ENCODE measurements around the gene JMJD6. TPM values are rescaled to one million over a fixed set of nuclear protein-coding genes. Genes with fewer than 3 reads are reported as not detected.
A peak's percentile ranks its signal among the peaks of the same experiment; 100 is the strongest.

Gene JMJD6
- total RNA-seq, 1 experiment from 2014 or later: 36.2 TPM

DNA sequence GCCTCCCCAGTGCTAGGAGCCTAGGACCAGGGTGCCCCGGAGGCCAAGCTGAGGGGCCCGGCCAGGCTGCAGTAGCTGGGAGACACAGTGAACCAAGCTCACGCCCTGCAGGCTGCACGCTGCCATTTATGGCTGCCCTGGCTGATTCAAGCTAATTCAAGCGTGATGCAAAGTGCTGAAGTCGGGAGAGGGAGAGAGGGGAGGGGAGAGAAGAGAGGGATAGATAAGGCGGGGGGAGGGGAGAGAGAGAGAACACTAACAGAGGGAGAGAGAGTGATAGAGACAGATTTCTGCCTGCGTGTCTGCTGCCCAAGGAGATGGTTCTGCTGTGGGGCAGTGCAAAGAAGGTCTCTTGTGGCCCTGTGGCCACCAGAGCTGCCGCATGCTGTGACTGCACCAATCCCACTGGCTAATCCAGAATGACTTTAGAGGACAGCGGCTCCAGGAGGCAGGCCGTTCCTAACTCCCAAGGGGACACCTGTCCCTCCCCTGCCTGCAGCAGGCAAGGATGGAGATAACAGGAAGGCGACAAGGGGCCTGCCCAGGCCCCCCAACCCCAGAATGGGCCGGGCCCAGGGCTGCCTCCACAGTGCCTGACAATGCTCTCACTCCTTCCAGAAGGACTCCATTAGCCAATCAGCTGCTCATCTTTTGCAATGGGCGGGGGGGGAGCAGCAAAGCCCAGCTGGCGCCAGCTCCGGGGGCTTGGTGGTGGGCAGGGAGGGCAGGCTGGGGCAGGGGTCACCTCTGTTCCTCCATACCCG, 28.5 kb downstream of the JMJD6 start:
- DNase-seq (ENCODE audit: low read depth): peak; percentile 74

DNA sequence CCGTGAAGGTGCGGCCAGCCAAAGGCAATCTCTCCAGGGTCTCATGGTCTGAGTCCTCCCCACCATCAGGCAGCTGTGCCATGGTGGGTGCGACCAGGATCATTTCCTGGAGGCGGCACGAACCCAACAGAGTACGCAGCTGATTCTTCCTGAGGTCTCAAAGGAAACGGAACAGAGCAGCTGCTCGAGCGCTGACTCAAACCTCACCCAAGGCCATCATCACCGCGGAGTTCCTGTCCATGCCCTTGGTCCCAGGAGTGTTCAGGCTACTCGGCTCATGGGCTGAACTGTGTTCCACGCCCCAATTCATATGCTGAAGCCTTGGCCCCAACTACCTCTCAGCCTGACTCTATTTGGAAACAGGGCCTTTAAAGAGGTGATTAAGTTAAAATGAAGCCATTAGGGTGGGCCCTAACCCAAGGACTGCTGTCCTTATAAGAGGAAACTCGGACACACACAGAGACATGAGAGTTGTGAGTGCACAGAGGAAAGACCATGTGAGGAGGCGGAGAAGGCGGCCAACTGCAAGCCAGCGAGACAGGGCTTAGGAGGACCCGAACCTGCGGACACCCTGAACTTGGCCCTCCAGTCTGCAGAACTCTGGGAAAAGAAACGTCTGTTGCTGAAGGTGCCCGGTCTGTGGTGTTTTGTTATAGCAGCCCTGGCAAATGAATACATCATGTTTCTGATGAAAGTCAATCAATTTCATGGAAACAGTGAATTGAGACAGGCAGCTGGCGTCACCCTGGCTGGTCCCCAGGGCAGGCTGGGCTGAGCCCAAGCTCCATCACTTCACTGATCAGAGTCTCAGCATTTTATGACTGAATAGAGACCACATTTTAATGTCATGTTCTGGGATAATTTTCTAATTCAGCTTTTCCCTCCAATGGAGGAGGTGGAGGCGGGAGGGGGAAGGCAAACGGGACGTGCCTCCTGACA, 29.4 kb downstream of the JMJD6 start:
- peak; percentile 88 for DNase-seq (ENCODE audit: low read depth)

DNA sequence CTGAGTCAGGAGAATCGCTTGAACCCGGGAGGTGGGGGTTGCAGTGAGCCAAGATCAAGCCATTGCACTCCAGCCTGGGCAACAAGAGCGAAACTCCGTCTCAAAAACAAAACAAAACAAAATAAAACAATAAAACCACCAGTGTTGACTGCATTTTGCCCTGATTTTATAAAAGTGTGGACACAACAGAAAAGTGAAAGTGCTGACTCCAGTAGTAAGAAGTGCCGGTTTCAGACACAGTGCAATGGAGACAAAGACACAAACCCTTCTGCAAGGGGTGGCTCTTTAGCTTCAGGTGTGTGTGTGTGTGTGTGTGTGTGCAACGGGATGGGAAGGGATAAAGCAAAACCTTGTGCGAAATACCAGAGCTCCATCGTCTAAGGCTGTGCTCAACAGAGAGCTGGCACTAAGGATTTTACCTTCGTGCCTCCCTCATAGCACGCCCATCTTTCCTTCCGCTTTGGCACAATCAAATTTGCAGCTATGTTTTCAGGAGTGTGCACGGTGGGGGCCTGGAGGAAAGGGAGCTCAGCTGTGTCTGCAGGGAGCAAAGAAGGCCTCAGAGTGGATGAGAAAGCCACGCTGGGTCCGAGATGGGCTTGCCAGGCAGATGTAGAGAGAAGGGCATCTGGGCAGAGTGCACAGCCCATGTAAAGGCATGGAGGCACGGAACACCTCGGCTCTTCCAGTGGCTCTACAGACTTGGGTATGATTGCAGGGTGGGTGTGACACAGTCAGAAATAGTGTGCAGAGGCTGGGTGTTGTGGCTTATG, 31.2 kb downstream of the JMJD6 start:
- no peak for DNase-seq (ENCODE audit: low read depth)

DNA sequence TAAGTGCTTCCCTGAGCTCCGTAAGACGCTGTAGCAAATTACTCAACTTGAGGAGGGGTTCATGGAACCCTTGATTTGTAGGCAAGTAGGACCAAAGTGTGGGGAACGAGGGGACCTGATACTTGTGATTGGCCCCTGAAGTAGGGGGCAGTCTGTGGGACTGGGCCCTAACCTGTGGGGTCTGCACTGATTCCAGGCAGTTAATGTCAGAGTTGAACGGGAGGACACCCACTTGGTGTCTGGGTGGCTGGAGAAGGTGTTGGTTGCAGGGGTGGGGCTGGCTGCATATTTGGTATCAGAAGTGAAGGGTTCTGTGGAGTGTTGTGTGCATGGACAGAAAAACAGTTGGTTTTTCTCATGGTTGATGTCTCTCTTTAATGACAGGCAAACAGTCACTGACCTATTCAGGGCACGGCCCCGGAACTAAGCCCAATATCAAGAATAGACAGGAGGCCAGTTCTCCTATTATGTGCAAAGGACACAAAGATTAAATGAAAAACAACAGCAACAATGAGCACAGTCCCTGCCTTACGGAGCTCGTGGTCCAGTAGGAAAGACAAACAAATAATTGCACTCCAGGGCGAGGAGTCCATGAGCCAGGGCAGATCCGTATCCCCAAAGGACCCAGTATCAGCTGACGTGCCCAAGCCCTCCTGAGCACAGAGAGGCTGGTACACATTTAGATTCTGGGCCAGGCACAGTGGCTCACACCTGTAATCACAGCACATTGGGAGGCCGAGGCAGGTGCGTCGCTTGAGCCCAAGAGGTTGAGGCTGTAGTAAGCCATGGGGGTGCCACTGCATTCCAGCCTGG, 34.8 kb downstream of the JMJD6 start:
- no peak for DNase-seq (ENCODE audit: low read depth)

DNA sequence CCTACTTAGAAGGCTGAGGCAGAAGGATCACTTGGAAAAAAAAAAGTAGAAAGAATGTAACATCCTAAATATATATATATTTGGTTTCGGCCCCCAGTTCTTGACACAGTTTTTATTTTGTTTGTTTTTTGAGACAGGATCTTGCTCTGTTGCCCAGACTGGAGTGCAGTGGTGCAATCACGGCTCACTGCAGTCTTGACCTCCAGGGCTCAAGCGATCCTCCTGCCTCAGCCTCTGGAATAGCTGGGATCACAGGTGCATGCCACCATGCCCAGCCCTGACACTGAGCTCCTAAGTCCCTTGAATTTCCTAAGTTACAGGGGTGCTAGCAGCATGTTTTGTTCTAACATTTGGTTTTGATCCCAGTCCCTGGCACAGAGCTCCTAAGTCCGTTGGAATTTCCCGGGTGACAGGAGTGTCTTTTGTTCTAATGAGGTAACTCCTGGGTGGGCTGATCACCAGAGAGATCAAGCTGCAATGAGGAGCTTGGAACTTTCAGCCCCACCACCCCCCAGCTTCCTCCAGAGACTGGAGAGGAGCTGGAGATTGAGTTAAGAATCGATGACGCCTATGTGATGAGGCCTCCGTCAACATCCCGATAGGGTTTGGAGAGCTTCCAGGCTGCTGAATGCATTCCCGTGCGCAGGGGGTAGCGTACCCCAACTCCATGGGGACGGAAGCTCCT, 35.7 kb downstream of the JMJD6 start:
- no peak for DNase-seq (ENCODE audit: low read depth)

DNA sequence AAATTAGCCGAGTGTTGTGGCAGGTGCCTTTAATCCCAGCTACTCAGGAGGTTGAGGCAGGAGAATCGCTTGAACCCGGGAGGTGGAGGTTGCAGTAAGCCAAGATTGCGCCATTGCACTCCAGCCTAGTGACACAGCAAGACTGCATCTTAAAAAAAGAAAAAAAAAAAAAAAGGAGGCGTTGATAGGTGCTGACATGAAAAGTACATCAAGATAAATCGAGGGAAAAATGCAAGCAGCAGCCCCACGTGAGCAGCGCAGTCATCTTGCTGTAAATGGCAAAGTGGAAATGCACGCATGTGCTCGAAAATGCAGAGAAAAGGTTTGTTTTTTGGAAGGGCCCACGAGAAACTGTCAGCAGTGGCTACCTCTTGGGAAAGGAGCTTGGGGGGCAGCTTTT, 36.5 kb downstream of the JMJD6 start:
- DNase-seq (ENCODE audit: low read depth): no peak

DNA sequence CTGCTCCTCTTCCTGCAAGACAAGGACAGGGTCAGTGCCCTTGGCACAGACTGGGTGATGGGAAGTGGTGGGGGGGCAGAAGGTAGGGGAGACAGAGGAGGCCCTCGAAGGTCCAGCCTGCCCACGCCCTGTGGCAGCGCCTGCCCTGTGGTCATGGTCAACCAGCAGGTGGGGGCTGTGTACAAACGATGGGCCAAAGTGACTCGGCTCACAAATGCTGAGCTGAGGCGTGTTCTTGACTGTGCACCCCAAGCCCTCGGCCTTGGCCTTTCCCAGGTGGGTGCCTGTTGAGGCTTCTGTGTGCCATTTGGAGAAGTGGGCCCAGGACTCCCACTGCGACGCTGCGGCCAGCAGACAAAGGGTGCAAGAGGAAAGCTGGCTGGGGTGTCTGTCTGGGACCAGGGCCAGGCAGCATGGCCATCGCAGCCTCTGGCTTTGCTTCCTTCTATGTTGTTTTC, 38.2 kb downstream of the JMJD6 start:
- DNase-seq (ENCODE audit: low read depth): no peak

DNA sequence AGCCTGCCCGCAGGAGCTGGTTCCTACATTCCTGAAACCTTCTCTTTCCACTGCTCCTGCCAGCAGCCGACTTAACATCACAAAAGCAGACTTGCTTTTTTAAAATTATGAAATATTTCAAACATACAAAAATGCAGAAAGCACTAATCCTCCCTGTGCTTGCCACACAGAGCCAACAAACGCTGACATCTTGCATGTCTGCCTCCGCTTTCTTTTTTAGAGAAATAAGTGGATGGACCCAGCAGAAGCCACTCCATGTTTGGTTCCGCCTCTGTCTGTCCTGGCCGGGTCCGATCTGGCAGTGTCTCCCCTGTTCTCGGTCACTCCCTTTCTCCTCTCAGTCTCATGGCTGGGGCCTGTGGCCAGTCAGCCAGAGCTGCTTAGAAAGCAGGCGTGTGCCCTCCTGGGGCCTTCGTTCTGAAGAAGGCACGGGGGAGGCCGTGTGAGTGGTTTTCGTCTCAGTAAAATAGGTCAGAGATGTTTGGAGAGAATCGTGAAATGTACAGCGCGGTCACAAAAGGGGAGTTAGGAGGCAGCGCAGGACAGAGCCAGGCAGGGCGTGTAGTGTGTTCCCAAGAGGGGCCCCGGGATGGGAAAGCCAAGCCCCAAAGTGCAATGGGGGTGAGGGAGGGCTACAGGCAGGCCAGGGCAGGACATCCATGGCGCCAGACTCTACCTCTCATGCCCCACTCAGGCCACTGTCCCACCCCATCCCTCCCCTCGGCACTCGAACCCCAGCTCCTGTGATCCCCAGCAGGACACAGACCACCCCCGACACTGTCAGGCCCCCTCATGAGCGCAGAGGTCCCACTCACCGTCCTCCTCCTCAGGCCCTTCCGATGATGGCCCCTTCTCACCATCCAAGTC, 38.9 kb downstream of the JMJD6 start:
- no peak for DNase-seq (ENCODE audit: low read depth)

DNA sequence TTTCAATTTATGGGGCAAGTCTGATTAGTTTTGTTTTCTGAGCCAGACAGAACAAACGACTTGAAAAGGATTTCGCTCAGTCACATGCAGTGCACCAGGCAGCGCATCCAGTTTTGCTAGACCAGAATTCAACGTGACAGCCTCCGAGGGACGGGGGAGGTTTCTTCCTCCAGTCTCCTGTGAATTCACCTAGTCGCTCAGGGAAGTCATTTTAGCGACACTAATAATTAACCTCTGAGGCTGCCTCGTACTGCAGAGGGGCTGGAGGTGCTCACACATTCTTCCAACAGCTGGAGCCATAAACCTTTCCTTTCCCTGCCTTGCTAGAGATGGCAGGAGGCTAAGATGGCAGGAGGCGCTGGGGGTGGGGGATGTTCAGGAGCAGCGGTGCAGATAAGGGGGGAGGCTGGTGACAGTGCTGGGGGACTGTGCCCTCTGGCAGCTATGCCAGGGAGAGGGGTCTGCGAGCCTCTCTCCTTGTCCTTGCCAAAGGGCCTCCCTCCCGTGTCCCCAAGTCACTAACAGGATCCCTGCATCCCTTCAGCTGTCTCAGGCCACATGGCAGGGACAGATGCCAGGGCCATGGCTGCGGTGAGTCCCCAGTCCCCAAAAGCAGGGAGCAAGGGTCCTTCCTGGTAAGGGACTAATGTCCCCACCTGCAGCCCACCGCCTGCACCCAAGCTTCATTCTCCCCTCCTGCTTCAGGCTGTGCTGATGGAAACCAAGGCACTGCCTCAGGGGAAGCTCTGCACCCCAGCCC, 39.7 kb downstream of the JMJD6 start:
- no peak for DNase-seq (ENCODE audit: low read depth)

DNA sequence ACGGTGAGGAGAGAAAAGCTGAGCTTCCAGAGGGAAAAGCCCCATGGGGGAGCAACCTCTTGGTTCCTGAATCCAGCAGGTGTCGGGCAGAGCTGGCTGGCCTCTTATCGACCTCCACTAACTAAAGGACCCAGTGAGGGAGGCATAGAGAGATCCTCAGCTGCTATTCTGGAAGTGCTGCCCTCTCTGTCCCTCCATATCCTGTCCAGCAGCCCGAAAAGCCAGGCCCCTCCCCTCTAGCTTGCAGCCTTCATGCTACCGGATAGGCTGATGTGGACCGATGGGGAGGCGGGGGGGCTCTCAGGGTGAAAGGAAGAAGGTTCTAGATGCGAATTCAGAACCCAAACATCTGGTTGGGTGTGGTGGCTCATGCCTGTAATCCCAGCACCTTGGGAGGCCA, 40.6 kb downstream of the JMJD6 start:
- DNase-seq (ENCODE audit: low read depth): no peak

DNA sequence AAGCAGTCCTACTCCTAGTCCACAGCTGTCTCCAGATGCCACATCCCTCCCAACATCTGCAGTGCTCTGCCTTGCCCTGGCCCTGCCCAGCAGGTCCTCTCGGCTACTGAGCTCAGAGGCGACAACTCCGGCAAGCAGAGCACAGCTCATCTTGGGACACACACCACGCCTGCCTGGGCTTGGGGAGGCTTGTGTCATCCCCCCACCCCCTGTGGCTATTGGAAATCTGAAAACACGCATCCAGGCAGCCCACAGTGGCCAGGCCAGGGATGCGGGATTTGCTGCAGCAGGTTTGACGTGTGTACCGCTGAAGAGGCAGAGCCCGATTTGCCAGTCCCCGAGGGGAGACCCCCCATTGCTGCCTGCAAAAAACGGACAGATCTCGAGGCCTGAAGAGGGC, 41.0 kb downstream of the JMJD6 start:
- DNase-seq (ENCODE audit: low read depth): no peak

DNA sequence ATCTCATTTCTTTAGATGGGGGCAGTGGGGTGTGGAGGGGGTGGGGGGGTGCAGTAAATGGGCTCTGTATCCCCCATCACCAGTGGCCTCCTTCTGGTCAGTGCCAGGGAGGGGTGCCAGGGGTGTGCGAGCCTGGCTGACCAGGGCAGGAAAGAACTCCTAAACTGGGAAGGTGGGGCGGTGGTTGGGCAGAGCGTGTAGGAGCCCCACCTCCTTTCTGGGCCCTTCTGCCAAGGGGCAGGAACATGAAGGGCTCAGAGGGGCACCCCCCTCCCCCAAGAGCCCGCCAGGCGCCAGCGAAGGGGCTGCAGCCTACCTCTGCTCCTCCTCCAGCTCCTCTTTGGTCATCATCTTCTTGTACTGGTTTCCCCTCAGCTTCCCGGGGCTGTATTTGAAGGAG, 41.6 kb downstream of the JMJD6 start:
- DNase-seq (ENCODE audit: low read depth): no peak

DNA sequence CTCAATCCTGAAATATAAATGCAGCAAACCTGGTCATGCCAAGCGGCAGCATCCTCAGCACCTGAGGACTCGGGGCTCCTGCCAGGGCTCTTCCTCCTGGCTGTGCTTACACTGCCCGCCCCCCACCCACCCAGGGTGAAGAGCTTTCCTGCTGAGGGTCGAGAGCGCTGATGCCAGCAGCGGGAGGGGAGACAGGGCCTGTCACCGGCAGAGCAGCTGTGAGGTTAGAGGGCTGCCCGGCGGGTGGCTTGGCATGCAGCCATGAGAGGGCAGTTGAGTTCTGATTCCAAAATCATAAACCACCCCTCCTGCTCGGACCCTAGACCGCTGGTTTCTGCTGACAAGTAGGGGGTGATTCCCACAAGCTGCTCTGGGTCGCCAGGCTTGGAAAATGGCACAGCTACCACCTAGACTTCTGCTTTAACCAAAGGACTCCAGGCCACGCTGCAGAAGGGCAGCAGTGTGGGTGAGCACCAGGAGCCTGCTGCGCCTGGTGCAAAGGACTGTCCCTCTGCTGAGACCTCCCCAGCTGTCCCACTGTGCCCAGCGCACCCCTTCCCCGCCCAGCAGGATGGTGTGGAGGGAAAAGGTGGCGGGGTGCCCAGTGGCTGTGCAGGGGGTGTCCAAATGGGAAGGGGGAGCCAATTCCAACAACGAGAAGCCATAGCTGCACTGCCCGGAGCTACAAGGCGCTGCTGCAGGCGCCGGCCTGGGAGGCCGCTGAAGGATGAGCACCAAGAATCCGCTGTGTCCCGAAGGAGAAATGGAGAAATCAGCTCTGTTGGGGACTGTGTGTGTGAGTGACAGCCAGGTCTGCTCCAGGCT, 42.3 kb downstream of the JMJD6 start:
- no peak for DNase-seq (ENCODE audit: low read depth)

DNA sequence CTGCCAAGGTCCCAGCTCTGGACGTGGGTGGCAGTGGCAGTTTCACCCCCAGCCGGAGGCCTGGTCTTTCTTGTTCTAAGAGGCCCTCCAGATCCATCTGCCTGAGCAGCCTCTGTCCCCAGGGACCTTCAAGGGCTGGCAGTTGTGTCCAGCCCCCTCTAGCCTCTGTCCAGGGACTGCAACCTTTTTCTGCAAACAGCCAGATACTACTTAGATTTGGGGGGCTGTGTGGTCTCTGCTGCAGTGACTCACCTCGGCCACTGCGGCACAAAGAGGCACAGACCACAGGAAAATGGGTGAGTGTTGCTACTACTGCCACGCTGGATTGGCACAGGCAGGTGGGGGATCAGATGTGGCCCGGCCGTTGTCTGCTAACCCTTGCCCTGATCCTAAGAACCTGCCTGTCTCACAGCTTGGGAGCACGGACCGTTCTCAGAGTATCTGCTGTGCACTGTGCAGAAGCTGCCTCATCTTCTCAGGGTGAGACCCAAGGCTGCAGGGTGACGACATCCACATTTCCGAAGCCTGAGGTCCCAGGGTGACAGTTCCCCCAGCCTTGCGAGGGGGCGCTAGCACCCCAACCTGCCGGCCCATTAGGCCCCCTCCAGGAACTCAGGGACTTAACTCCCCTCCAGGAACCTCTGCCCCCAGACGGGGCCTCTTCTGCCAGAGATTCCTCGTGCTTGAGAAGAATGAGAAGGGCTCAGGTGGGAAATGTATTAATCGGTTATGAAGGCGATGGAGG, 43.2 kb downstream of the JMJD6 start:
- no peak for DNase-seq (ENCODE audit: low read depth)

DNA sequence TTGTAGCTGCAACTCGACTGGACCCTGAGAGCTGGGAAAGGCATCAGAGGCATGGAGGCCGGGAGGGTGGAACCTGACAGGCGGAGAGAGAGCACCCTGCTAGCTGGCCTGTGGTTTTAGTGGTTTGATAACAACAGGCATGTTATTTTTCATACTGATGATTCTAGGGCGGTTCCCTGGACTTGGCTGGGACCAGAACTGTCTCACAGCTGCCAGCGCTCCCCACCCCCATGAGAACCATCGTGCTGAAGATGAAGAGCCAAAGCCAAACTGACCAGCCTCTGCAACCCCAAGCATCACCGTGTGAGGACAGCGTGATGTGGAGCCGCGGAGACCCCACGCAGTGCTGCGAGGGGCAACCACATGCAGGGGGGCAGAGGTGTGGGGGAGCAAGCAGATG, 44.1 kb downstream of the JMJD6 start:
- peak; percentile 63 for DNase-seq (ENCODE audit: low read depth)

DNA sequence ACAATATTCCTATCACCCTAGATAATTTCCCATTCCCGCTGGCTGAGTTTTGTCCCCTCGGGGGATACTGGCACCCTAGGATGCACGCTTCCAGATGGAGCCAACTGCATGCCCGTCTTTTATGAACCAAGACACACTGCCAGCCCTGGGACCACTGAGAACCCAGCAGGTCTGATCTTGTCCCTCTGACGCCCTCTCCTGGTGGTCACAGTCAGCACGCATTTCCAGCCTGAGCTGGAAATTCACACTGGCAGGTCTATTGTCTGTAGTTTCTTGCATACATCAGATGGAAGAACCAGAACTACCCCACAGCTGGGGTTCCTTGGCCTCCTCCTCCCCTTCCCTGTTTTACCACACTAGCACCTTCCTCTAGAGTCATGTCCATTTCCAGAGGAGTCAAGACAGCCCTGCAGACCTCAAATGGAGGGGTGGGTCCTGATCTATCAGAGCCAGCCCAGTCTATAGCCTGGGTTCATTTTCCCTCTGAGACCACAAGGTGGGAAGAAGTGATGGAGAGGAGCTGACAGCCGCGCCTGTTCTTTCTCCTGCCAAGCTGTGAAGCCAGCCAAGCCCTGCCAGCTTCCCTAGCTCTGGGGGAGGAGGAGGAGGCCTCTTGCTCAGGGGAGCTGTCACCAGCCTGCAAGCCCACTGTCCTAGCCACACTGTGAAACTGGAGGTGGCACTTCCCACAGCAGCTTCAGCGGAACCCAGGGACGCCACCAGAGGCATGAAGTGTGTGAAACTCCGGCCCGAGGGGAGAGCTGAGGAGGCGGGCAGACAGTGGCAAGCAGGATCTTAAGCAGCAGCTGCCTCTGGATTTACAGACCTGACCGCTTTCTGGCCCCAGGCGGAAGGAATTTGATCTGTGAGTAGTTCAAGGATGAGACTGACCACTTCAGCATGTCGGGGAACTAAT, 44.9 kb downstream of the JMJD6 start:
- peak; percentile 73 for DNase-seq (ENCODE audit: low read depth)
